Measurements from ENCODE around the gene NLE1. TPM values are rescaled to one million over a fixed set of nuclear protein-coding genes. Genes with fewer than 3 reads are reported as not detected.

The NLE1 gene
- 17.6 and 22.0 TPM in 2 replicates for total RNA-seq

GRCh38 chr17:35141681-35142466 lies at the start of gene NLE1:
TSS of gene NLE1 (minus strand) at chr17:35142303. CDS start at chr17:35142275, 28 bp downstream.

GRCh38 chr17:35147375-35147905 lies 5.3 kb upstream of the NLE1 start, which contains the start of gene UNC45B:
TSS of gene UNC45B (plus strand) at chr17:35147817. CDS start at chr17:35148264, 447 bp downstream.

GRCh38 chr17:35121315-35121714 lies 20.8 kb downstream of the NLE1 start, which contains the start of gene FNDC8:
TSS of gene FNDC8 (plus strand) at chr17:35121615. CDS start at chr17:35121694, 79 bp downstream.

GRCh38 chr17:35119370-35120165 lies 22.5 kb downstream of the NLE1 start, which contains the start of gene RAD51D:
TSS of gene RAD51D (minus strand) at chr17:35119860. CDS start at chr17:35119613, 247 bp downstream.

Other genes with a start within 250 kb of the NLE1 start
- gene CCT6B, start 180.8 kb downstream of the NLE1 start, total RNA-seq, result 0.38 and 0.90 TPM in 2 replicates
- gene ZNF830, start 180.8 kb downstream of the NLE1 start, total RNA-seq, result 14.2 and 14.8 TPM in 2 replicates
- gene LIG3, start 161.8 kb downstream of the NLE1 start, total RNA-seq, result 30.7 and 39.9 TPM in 2 replicates
- gene RFFL, start 78.6 kb downstream of the NLE1 start, total RNA-seq, result 7.7 and 7.9 TPM in 2 replicates
- gene RAD51D, start 22.4 kb downstream of the NLE1 start, total RNA-seq, result 5.9 and 10.7 TPM in 2 replicates
- not detected in 2 replicates for gene FNDC8, start 20.7 kb downstream of the NLE1 start, total RNA-seq
- not detected in 2 replicates for gene UNC45B, start 5.5 kb upstream of the NLE1 start, total RNA-seq
- not detected in 2 replicates for gene SLC35G3, start 52.1 kb upstream of the NLE1 start, total RNA-seq
- gene SLFN5, start 100.8 kb upstream of the NLE1 start, total RNA-seq, result 36.6 TPM in 2 replicates
- gene SLFN11, start 231.3 kb upstream of the NLE1 start, total RNA-seq, result 70.8 and 79.1 TPM in 2 replicates

All from endothelial cell of coronary artery (primary cell).